H9 (cell line): ENCODE measurements around the gene RARB. TPM values are rescaled to one million over a fixed set of nuclear protein-coding genes. Genes with fewer than 3 reads are reported as not detected.

Experiments used
- DNase-seq: peaks from one replicate; pipeline ENCODE4 v3.0.0-alpha.2; 2017
- H2AFZ ChIP-seq: one replicate; pipeline ENCODE4 v1.6.1; 2013; ENCODE audit warnings: mild to moderate bottlenecking, low read length, control low read depth, moderate library complexity
- H2AK5ac ChIP-seq: 2 replicates; pipeline ENCODE4 v1.6.1; 2013; ENCODE audit warnings: low read length, control low read depth, mixed read lengths; ENCODE audit not compliant: insufficient read length
- H2BK120ac ChIP-seq: one replicate; pipeline ENCODE4 v1.6.1; 2013; ENCODE audit warnings: low read depth, mild to moderate bottlenecking, low read length, control low read depth, inconsistent platforms; ENCODE audit not compliant: poor library complexity, severe bottlenecking
- H2BK12ac ChIP-seq: 2 replicates; pipeline ENCODE4 v1.6.1; 2013; ENCODE audit warnings: low read length, control low read depth, mixed read lengths, low read depth; ENCODE audit not compliant: insufficient read length
- H2BK15ac ChIP-seq: 2 replicates; pipeline ENCODE4 v1.6.1; 2013; ENCODE audit warnings: low read depth, low read length, control low read depth
- H2BK20ac ChIP-seq: one replicate; pipeline ENCODE4 v1.6.1; 2013; ENCODE audit warnings: low read depth, mild to moderate bottlenecking, low read length, control low read depth, inconsistent platforms; ENCODE audit not compliant: poor library complexity, severe bottlenecking
- H2BK5ac ChIP-seq: 2 replicates; pipeline ENCODE4 v1.6.1; 2013; ENCODE audit warnings: low read length, control low read depth, mixed read lengths; ENCODE audit not compliant: insufficient read length
- H3K14ac ChIP-seq: 2 replicates; pipeline ENCODE4 v1.6.1; 2013; ENCODE audit warnings: low read length, control low read depth; ENCODE audit not compliant: insufficient read depth
- H3K18ac ChIP-seq: 2 replicates; pipeline ENCODE4 v1.6.1; 2013; ENCODE audit warnings: low read depth, mild to moderate bottlenecking, mixed read lengths, low read length, control low read depth; ENCODE audit not compliant: insufficient read length
- H3K23ac ChIP-seq: 2 replicates; pipeline ENCODE4 v1.6.1; 2013; ENCODE audit warnings: low read length, control low read depth, mixed read lengths, low read depth; ENCODE audit not compliant: insufficient read length
- H3K23me2 ChIP-seq: 2 replicates; pipeline ENCODE4 v1.6.1; 2013; ENCODE audit warnings: low read depth, mild to moderate bottlenecking, mixed read lengths, low read length, control low read depth; ENCODE audit not compliant: insufficient read length, poor library complexity, severe bottlenecking
- H3K27ac ChIP-seq: 2 replicates; pipeline ENCODE4 v1.5.1; 2013; ENCODE audit warnings: low read length, control low read depth, mixed read lengths, low read depth; ENCODE audit not compliant: insufficient read length
- H3K27me3 ChIP-seq: 2 replicates; pipeline ENCODE4 v1.6.1; 2013; ENCODE audit warnings: low read length, control low read depth, inconsistent platforms; ENCODE audit not compliant: insufficient read depth
- H3K4ac ChIP-seq: 2 replicates; pipeline ENCODE4 v1.6.1; 2013; ENCODE audit warnings: low read depth, mild to moderate bottlenecking, control low read depth, inconsistent platforms, low read length, moderate library complexity
- H3K4me1 ChIP-seq: 2 replicates; pipeline ENCODE4 v1.6.1; 2013; ENCODE audit warnings: low read length, control low read depth, inconsistent platforms; ENCODE audit not compliant: insufficient read depth
- H3K4me2 ChIP-seq: 2 replicates; pipeline ENCODE4 v1.6.1; 2013; ENCODE audit warnings: low read length, control low read depth, mixed read lengths; ENCODE audit not compliant: insufficient read length, insufficient read depth
- H3K56ac ChIP-seq: 2 replicates; pipeline ENCODE4 v1.6.1; 2013; ENCODE audit warnings: low read depth, mild to moderate bottlenecking, mixed read lengths, low read length, control low read depth; ENCODE audit not compliant: insufficient read length
- H3K79me1 ChIP-seq: 2 replicates; pipeline ENCODE4 v1.6.1; 2013; ENCODE audit warnings: low read depth, mild to moderate bottlenecking, moderate library complexity, low read length, control low read depth, inconsistent platforms; ENCODE audit not compliant: insufficient read depth, poor library complexity, severe bottlenecking
- H3K79me2 ChIP-seq: 2 replicates; pipeline ENCODE4 v1.6.1; 2013; ENCODE audit warnings: low read length, control low read depth, inconsistent platforms; ENCODE audit not compliant: insufficient read depth
- H3K9ac ChIP-seq: 2 replicates; pipeline ENCODE4 v1.6.1; 2013; ENCODE audit warnings: low read length, control low read depth, mixed read lengths; ENCODE audit not compliant: insufficient read length; ENCODE audit errors: extremely low read depth
- H3K9me3 ChIP-seq: one replicate; pipeline ENCODE4 v1.6.1; 2013; ENCODE audit warnings: low read depth, low read length, inconsistent platforms; ENCODE audit not compliant: control insufficient read depth
- H3T11ph ChIP-seq: one replicate; pipeline ENCODE4 v1.6.1; 2013; ENCODE audit warnings: mild to moderate bottlenecking, low read length, control low read depth, inconsistent platforms
- H4K20me1 ChIP-seq: one replicate; pipeline ENCODE4 v1.6.1; 2013; ENCODE audit not compliant: control insufficient read depth, insufficient read length, insufficient read depth
- H4K5ac ChIP-seq: 2 replicates; pipeline ENCODE4 v1.6.1; 2013; ENCODE audit warnings: low read depth, mild to moderate bottlenecking, mixed read lengths, low read length, control low read depth; ENCODE audit not compliant: insufficient read length
- H4K8ac ChIP-seq: replicated peaks from 2 replicates; pipeline ENCODE4 v1.6.1; 2013; ENCODE audit warnings: low read length, control low read depth, mixed read lengths, low read depth; ENCODE audit not compliant: insufficient read length
- H4K91ac ChIP-seq: 2 replicates; pipeline ENCODE4 v1.6.1; 2013; ENCODE audit warnings: low read depth, mild to moderate bottlenecking, moderate library complexity, mixed read lengths, low read length, control low read depth; ENCODE audit not compliant: insufficient read length
- H3K27ac Mint-ChIP-seq, 3 experiments: 2 replicates in 2 of 3; 3 replicates in 1 of 3; pipeline ENCODE4 v1.8.0; 2020 to 2021; ENCODE audit warnings: mixed read lengths in 3 of 3, mild to moderate bottlenecking in 1 of 3, moderate library complexity in 1 of 3
- H3K27me3 Mint-ChIP-seq: 2 replicates; pipeline ENCODE4 v1.8.0; 2021; ENCODE audit warnings: low read depth, mild to moderate bottlenecking, moderate library complexity, mixed read lengths
- H3K36me3 Mint-ChIP-seq, 3 experiments: 2 replicates in 2 of 3; 3 replicates in 1 of 3; pipeline ENCODE4 v1.8.0; 2020 to 2021; ENCODE audit warnings: low read depth in 3 of 3, mixed read lengths in 3 of 3; ENCODE audit not compliant: insufficient read depth in 1 of 3
- H3K4me1 Mint-ChIP-seq, 2 experiments: 2 replicates each; pipeline ENCODE4 v1.8.0; 2020; ENCODE audit warnings: mixed read lengths in 2 of 2
- H3K4me3 Mint-ChIP-seq, 2 experiments: 2 replicates in 1 of 2; 3 replicates in 1 of 2; pipeline ENCODE4 v1.8.0; 2020 to 2021; ENCODE audit warnings: mild to moderate bottlenecking in 2 of 2, mixed read lengths in 2 of 2, moderate library complexity in 1 of 2
- H3K9me3 Mint-ChIP-seq, 2 experiments: 2 replicates in 1 of 2; 3 replicates in 1 of 2; pipeline ENCODE4 v1.8.0; 2020; ENCODE audit warnings: mild to moderate bottlenecking in 2 of 2, mixed read lengths in 2 of 2, moderate library complexity in 1 of 2
- CTCF ChIP-seq: fragments of 200-600 bp; sonication (generic); conservative IDR thresholded peaks from 3 replicates; pipeline ENCODE4 v1.8.0; 2021; ENCODE audit warnings: antibody characterized with exemption, mild to moderate bottlenecking
- whole genome bisulfite sequencing: extraction: QIAGEN DNeasy Blood & Tissue Kit; methylation state at CpG from one replicate; pipeline ENCODE4 v1.1.7; 2013; ENCODE audit warnings: missing lambda C conversion rate, low lambda C conversion rate, mixed read lengths; ENCODE audit not compliant: insufficient read length; ENCODE audit errors: extremely low coverage; 5-methylcytosine and 5-hydroxymethylcytosine counted together
- total RNA-seq: library from RNA; stranded (reverse); gene quantifications from 2 replicates; pipeline ENCODE4 v1.2.1, GENCODE V29; 2021

The RARB gene
- total RNA-seq, 1 experiment from 2014 or later = 0.22 TPM

- no peak overlapping the region for H3K23ac ChIP-seq
- TF ChIP-seq CTCF = no peak
- H4K8ac ChIP-seq = no peak overlapping the region
- no peak overlapping the region for H3K18ac ChIP-seq
- H3K27me3 Mint-ChIP-seq = peaks cover 1% of the 10 kb centered on the region; the same call in 1 of the 2 replicates
- H3K36me3 Mint-ChIP-seq = peaks cover 12 to 19% (median 14%) of the 10 kb centered on the region in 3 experiments
- H3K27ac Mint-ChIP-seq = no peak overlapping the region; a peak in 1 of 7 replicates
- H3K4me3 Mint-ChIP-seq = no peak overlapping the region
- H3K9me3 ChIP-seq = no peaks in the 10 kb centered on the region
- no peak overlapping the region for H2BK120ac ChIP-seq
- H3K4me1 Mint-ChIP-seq = peaks cover 59 to 62% of the 10 kb centered on the region in 2 experiments
- H3K9ac ChIP-seq = no peak overlapping the region
- no peak overlapping the region for H4K5ac ChIP-seq
- peaks cover 16 to 18% of the 10 kb centered on the region in 2 experiments for H3K9me3 Mint-ChIP-seq
- no peak overlapping the region for H2AFZ ChIP-seq
- H3K23me2 ChIP-seq = no peaks in the 10 kb centered on the region
- no peaks in the 10 kb centered on the region for H3K79me1 ChIP-seq
- no peak overlapping the region for H2BK15ac ChIP-seq
- no peak overlapping the region for H2BK12ac ChIP-seq
- no peak overlapping the region for H2AK5ac ChIP-seq
- no peak overlapping the region for H2BK20ac ChIP-seq
- WGBS = no CpG with 5 or more reads among the region's 2 CpGs
- no peaks in the 10 kb centered on the region for H4K20me1 ChIP-seq
- no peak overlapping the region for H3K4me2 ChIP-seq
- H3K4ac ChIP-seq = no peak overlapping the region
- no peak overlapping the region for H3K56ac ChIP-seq
- no peak overlapping the region for H4K91ac ChIP-seq
- H3K14ac ChIP-seq = no peak overlapping the region
- H3K79me2 ChIP-seq = no peaks in the 10 kb centered on the region; the same call in 1 of the 2 replicates
- DNase-seq = no peak
- peaks cover 20% of the 10 kb centered on the region; the same call in 1 of the 2 replicates for H3K4me1 ChIP-seq
- H3K27me3 ChIP-seq = no peaks in the 10 kb centered on the region
- no peak overlapping the region for H2BK5ac ChIP-seq
- H3K27ac ChIP-seq = no peak overlapping the region
- no peak overlapping the region for H3T11ph ChIP-seq
Measured at GRCh38 chr3:25421747-25422146, 6.3 kb upstream of the RARB start.
